GM12872 (cell line): Measurements from ENCODE around the gene TEDC2.

Source experiments
- TF ChIP-seq, protein P1 (sequence below): IDR thresholded peaks from 3 replicates; pipeline ENCODE4 v1.5.1; 2011; ENCODE audit warnings: low read depth, mild to moderate bottlenecking, low read length, moderate library complexity; ENCODE audit not compliant: insufficient read depth

TEDC2 gene

DNA sequence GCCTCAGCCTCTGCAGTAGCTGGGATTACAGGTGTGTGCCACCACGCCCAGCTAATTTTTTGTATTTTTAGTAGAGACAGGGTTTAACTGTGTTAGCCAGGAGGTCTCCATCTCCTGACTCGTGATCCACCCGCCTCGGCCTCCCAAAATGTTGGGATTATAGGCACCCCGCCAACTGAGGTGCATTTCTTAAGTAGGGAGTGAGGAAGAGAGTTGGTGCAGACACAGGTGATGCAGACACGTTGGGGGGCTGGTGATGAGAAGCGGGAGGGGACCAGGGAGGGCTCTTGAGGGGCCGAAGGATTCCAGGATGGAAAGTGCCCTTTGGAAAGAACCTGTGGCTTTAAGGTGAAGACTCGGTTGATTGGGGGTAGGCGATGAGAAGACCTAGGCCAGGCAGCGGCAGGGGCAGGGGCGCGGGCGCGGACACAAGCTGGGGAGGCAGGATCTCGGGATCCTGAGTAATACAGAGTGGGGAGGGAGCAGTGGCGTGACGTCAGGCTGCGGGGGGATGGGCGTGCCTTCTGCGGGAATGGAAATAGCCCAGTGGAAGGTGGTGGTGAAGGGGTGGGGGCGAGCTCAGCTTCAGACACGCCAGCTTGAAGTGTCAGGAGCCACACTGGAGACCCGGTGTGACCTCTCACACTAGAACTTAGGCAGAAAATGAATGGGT lies 51.4 kb downstream of the TEDC2 start:
- TF ChIP-seq, protein P1, sequence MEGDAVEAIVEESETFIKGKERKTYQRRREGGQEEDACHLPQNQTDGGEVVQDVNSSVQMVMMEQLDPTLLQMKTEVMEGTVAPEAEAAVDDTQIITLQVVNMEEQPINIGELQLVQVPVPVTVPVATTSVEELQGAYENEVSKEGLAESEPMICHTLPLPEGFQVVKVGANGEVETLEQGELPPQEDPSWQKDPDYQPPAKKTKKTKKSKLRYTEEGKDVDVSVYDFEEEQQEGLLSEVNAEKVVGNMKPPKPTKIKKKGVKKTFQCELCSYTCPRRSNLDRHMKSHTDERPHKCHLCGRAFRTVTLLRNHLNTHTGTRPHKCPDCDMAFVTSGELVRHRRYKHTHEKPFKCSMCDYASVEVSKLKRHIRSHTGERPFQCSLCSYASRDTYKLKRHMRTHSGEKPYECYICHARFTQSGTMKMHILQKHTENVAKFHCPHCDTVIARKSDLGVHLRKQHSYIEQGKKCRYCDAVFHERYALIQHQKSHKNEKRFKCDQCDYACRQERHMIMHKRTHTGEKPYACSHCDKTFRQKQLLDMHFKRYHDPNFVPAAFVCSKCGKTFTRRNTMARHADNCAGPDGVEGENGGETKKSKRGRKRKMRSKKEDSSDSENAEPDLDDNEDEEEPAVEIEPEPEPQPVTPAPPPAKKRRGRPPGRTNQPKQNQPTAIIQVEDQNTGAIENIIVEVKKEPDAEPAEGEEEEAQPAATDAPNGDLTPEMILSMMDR = no peak

DNA sequence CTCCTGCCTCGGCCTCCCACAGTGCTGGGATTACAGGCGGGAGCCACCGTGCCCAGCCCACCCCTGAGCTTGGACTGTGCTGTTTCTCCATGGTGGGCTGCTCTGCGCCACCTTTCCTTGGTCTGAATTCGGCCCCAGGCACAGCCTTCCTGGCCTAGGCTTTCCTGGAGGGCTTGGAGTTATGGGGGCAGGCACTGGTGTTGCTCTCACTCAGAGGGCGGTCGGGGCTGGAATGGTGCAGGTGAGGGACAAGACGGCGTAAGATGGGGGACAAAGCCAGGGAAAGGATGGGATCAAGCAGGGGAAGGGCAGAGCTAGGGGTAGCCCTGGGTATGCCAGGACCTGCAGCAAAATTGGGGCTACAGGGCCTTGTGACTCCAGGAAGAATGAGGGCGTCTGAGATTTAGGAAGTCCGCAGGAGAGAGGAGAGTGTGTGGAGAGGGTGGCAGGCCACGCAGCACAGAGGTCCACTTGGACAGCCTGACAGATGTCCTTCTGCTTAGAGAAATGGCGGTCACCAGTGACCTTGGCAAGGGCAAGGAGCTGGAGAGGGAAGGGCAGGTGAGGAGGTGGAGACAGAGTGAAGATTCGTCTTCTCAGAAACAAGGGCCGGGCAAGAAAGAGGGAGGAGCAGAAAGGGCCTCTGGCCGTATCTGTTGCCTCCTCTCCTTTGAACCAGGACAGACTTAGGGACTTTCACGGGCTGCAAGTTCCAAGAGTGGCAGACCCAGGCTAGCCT lies 52.3 kb downstream of the TEDC2 start:
- TF ChIP-seq, protein P1 = no peak

DNA sequence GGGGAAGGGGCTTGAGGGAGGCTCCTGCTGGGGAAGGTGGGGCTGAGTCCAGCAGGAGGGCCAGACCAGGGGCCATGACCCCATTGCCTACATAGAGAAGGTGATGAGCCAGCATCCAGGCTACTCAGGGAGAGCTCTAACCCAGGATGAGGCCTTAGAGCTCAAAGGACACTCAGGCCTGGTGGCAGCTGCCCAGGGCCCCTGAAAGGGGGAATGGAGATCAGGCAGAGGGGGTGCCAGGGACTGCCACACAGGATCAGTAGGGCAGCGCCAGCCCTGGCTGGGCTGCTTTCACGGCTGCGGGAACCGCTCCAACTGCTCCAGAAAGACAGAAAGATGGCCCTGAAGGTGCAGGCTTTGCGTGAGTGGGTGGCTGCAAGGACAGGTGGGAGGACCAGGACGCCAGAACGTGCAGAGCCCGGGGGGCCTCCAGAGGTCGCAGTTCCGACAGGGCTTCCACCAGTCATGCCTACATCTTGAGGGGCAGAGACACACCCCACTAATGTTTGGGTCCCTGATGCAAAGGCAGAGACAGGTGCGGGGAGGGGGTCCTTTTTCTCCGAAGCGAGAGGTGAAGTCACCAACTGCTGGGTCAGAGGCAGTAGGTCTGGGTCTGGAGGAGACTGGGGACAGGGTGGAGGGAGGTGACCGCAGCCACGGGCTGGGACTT lies 53.0 kb downstream of the TEDC2 start:
- TF ChIP-seq, protein P1 = peak; percentile 37; the same call in 1 of the 3 replicates

DNA sequence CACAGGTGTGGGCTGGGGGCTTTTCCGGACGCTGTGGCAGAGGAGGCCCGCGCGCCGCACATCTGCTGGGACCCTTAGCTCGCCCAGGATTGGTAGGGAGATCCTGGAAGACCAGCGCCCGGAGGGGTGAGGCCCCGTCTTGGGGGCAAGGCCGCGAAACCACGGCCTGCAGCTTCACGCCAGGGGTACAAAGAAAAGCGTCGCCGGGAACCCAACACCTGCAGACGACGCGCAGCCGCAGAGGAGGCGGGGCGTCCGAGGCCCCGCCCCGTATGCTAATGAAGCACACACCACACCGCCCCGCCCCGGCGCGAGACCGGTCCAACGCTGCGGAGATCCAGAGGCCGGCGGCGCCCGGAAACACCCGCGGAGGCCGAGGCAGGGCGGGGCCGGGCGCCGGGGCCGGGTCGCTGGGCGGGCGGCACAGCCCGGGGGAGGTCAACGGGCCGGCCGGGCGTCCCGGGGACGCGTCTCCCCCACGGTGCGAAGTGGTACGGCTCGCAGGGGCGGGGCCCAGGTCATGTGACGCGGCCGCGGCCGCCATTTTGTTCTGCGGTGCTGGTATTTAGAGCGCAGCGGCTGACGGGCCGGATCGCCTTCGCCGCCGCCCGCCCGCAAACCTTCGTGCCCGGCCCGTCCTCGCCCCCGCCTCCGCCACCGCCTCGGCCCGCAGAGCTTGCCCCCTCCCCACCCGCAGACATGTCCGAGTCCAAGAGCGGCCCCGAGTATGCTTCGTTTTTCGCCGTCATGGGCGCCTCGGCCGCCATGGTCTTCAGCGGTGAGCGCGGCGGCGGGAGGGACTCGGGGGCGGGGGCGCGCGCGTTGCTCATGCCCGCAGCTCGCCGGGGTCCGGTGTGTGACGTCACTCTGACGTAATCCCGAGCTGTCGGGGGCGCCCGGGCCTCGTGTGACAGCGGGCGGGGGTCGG lies 53.8 kb downstream of the TEDC2 start, which contains the start of gene ATP6V0C:
Gene ATP6V0C, plus strand, starts transcription at position 548 of the 928 bp plus-strand sequence. Its CDS starts 152 bp downstream, at position 700.
- TF ChIP-seq, protein P1 = no peak
